Activated T-cell treated with anti-CD3 and anti-CD28 coated beads, Interleukin-2, amount 50 U/mL, for 4 hours (primary cell): ENCODE measurements around the gene CRYGN. TPM values are rescaled to one million over a fixed set of nuclear protein-coding genes. Genes with fewer than 3 reads are reported as not detected.

Experiments
- ATAC-seq, 2 donors: fragments of 200-7000 bp; cut with Tn5 transposase; one replicate each; pipeline ENCODE4 v1.10.0; 2021
- DNase-seq: peaks from one replicate; pipeline ENCODE4 v3.0.0-alpha.2; 2020
- H3K27me3 Mint-ChIP-seq: one replicate; pipeline ENCODE4 v1.8.0; 2021; ENCODE audit warnings: low read depth, mixed read lengths
- H3K36me3 Mint-ChIP-seq: one replicate; pipeline ENCODE4 v1.8.0; 2022; ENCODE audit warnings: mixed read lengths; ENCODE audit not compliant: insufficient read depth
- H3K4me1 Mint-ChIP-seq: one replicate; pipeline ENCODE4 v1.8.0; 2021; ENCODE audit warnings: low read depth, mixed read lengths
- H3K4me3 Mint-ChIP-seq: one replicate; pipeline ENCODE4 v1.8.0; 2021; ENCODE audit warnings: mild to moderate bottlenecking, moderate library complexity, mixed read lengths
- H3K9me3 Mint-ChIP-seq: one replicate; pipeline ENCODE4 v1.8.0; 2021; ENCODE audit warnings: mixed read lengths
- total RNA-seq, 3 donors: library from RNA; stranded (reverse); gene quantifications; one replicate each; pipeline ENCODE4 v1.2.1, GENCODE V29; 2021

Gene CRYGN
- total RNA-seq, 3 donors from 2014 or later = not detected

- Mint-ChIP-seq H3K4me3 (no peak overlapping the region), H3K4me1 (peaks cover 34% of the 10 kb centered on the region), H3K9me3 (no peaks in the 10 kb centered on the region), H3K36me3 (no peaks in the 10 kb centered on the region), H3K27me3 (peaks cover 4% of the 10 kb centered on the region)
- DNase-seq (no peak), ATAC-seq (no peak)
Measured at GRCh38 chr7:151437866-151438516, 1.9 kb downstream of the CRYGN start.

GRCh38 chr7:151437159-151437553 lies 2.8 kb downstream of the CRYGN start:
- H3K4me3 Mint-ChIP-seq = no peak overlapping the region
- H3K9me3 Mint-ChIP-seq = no peaks in the 10 kb centered on the region
- H3K27me3 Mint-ChIP-seq = peaks cover 4% of the 10 kb centered on the region
- peaks cover 41% of the 10 kb centered on the region for H3K4me1 Mint-ChIP-seq
- ATAC-seq (no peak), DNase-seq (no peak)
- no peaks in the 10 kb centered on the region for H3K36me3 Mint-ChIP-seq

- ATAC-seq = no peak
- Mint-ChIP-seq H3K4me1 (peaks cover 42% of the 10 kb centered on the region), H3K4me3 (no peak overlapping the region), H3K9me3 (no peaks in the 10 kb centered on the region), H3K27me3 (peaks cover 4% of the 10 kb centered on the region), H3K36me3 (no peaks in the 10 kb centered on the region)
- DNase-seq = no peak
Measured at GRCh38 chr7:151436446-151437158, 3.3 kb downstream of the CRYGN start.

GRCh38 chr7:151435971-151436370 lies 4.0 kb downstream of the CRYGN start:
- DNase-seq (no peak), ATAC-seq (no peak)
- H3K27me3 Mint-ChIP-seq = peaks cover 2% of the 10 kb centered on the region
- no peaks in the 10 kb centered on the region for H3K36me3 Mint-ChIP-seq
- H3K4me1 Mint-ChIP-seq = peaks cover 40% of the 10 kb centered on the region
- no peak overlapping the region for H3K4me3 Mint-ChIP-seq
- H3K9me3 Mint-ChIP-seq = no peaks in the 10 kb centered on the region

GRCh38 chr7:151435103-151435916 lies 4.6 kb downstream of the CRYGN start:
- Mint-ChIP-seq H3K27me3 (peaks cover 2% of the 10 kb centered on the region), H3K9me3 (no peaks in the 10 kb centered on the region), H3K36me3 (no peaks in the 10 kb centered on the region), H3K4me3 (no peak overlapping the region), H3K4me1 (peaks cover 39% of the 10 kb centered on the region)
- ATAC-seq = no peak
- no peak for DNase-seq

- Mint-ChIP-seq H3K4me3 (no peak overlapping the region), H3K9me3 (no peaks in the 10 kb centered on the region), H3K4me1 (peaks cover 42% of the 10 kb centered on the region), H3K27me3 (no peaks in the 10 kb centered on the region), H3K36me3 (no peaks in the 10 kb centered on the region)
- ATAC-seq (no peak), DNase-seq (no peak)
Measured at GRCh38 chr7:151434549-151434948, 5.4 kb downstream of the CRYGN start.

- no peaks in the 10 kb centered on the region for H3K9me3 Mint-ChIP-seq
- H3K36me3 Mint-ChIP-seq = no peaks in the 10 kb centered on the region
- peaks cover 44% of the 10 kb centered on the region for H3K4me1 Mint-ChIP-seq
- DNase-seq = no peak
- H3K27me3 Mint-ChIP-seq = no peaks in the 10 kb centered on the region
- ATAC-seq = no peak
- H3K4me3 Mint-ChIP-seq = no peak overlapping the region
Measured at GRCh38 chr7:151433721-151434400, 6.1 kb downstream of the CRYGN start.

GRCh38 chr7:151432658-151433521 lies 7.1 kb downstream of the CRYGN start:
- DNase-seq (no peak), ATAC-seq (peak; percentile 78 to 79)
- H3K9me3 Mint-ChIP-seq = no peaks in the 10 kb centered on the region
- H3K27me3 Mint-ChIP-seq = no peaks in the 10 kb centered on the region
- peaks cover 53% of the 10 kb centered on the region for H3K4me1 Mint-ChIP-seq
- no peak overlapping the region for H3K4me3 Mint-ChIP-seq
- H3K36me3 Mint-ChIP-seq = no peaks in the 10 kb centered on the region

GRCh38 chr7:151431768-151432311 lies 8.1 kb downstream of the CRYGN start:
- Mint-ChIP-seq H3K9me3 (no peaks in the 10 kb centered on the region), H3K36me3 (no peaks in the 10 kb centered on the region), H3K4me1 (peaks cover 60% of the 10 kb centered on the region), H3K4me3 (no peak overlapping the region), H3K27me3 (no peaks in the 10 kb centered on the region)
- DNase-seq (no peak), ATAC-seq (no peak)

- no peaks in the 10 kb centered on the region for H3K9me3 Mint-ChIP-seq
- no peaks in the 10 kb centered on the region for H3K36me3 Mint-ChIP-seq
- ATAC-seq (no peak), DNase-seq (no peak)
- H3K4me1 Mint-ChIP-seq = peaks cover 63% of the 10 kb centered on the region
- H3K4me3 Mint-ChIP-seq = no peak overlapping the region
- no peaks in the 10 kb centered on the region for H3K27me3 Mint-ChIP-seq
Measured at GRCh38 chr7:151431281-151431767, 8.6 kb downstream of the CRYGN start.

GRCh38 chr7:151430391-151431205 lies 9.3 kb downstream of the CRYGN start:
- H3K27me3 Mint-ChIP-seq = no peaks in the 10 kb centered on the region
- ATAC-seq = no peak
- no peak for DNase-seq
- no peak overlapping the region for H3K4me3 Mint-ChIP-seq
- H3K4me1 Mint-ChIP-seq = peaks cover 63% of the 10 kb centered on the region
- H3K9me3 Mint-ChIP-seq = no peaks in the 10 kb centered on the region
- H3K36me3 Mint-ChIP-seq = no peaks in the 10 kb centered on the region

GRCh38 chr7:151429560-151430331 lies 10.2 kb downstream of the CRYGN start:
- Mint-ChIP-seq H3K36me3 (no peaks in the 10 kb centered on the region), H3K9me3 (no peaks in the 10 kb centered on the region), H3K4me1 (peaks cover 63% of the 10 kb centered on the region), H3K4me3 (peak overlapping the region; percentile 58), H3K27me3 (no peaks in the 10 kb centered on the region)
- peak; percentile 31 for DNase-seq
- ATAC-seq = peak; percentile 64
